Choroid plexus epithelial cell (primary cell): ENCODE data around the gene SLC30A10.
"Not testable (repeated sequence)": the region's sequence is repeated elsewhere in the genome, so short reads cannot be mapped to it uniquely, and the experiment has no call there.

Source experiments
- DNase-seq: peaks from one replicate; pipeline ENCODE4 v3.0.0-alpha.2; 2010; ENCODE audit warnings: low read depth
- H3K4me3 ChIP-seq: 2 replicates; pipeline ENCODE4 v1.5.1; 2011; ENCODE audit warnings: low read depth, mild to moderate bottlenecking, control low read depth, low read length, moderate library complexity
- CTCF ChIP-seq: conservative IDR thresholded peaks from 2 replicates; pipeline ENCODE4 v1.5.1; 2011; ENCODE audit warnings: low read depth, mild to moderate bottlenecking, control low read depth, inconsistent platforms, low read length, moderate library complexity

Gene SLC30A10

DNA sequence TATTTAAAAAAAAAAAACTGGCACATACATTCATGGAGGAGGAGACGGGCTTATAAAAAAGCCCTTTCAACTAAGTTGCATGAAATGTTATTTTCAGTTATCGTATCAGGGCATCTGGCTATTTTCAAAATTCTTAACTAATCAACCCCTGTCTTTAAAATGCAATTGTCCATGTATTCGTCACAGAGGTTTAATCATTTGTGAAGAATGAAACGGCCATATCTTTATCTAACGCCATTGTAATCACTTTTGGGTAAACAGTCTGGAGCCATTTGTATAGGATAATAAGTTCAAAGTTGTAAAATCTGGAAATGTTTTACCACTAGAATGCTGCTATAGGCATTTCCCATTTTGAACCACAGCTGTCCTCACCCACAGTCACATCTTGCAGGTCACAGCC is 30.4 kb downstream of the SLC30A10 start:
- DNase-seq = no peak
- H3K4me3 ChIP-seq = no peak overlapping the region
- no peak for TF ChIP-seq CTCF

- not testable (repeated sequence) for H3K4me3 ChIP-seq, DNase-seq
Measured at GRCh38 chr1:219892271-219892670, 36.1 kb downstream of the SLC30A10 start.

GRCh38 chr1:219891846-219892245 is 36.5 kb downstream of the SLC30A10 start:
- not testable (repeated sequence) for H3K4me3 ChIP-seq, DNase-seq

DNA sequence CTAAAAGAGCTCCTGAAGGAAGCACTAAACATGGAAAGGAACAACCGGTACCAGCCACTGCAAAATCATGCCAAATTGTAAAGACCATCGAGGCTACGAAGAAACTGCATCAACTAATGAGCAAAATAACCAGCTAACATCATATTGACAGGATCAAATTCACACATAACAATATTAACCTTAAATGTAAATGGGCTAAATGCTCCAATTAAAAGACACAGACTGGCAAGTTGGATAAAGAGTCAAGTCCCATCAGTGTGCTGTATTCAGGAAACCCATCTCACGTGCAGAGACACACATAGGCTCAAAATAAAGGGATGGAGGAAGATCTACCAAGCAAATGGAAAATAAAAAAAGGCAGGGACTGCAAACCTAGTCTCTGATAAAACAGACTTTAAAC is 39.7 kb downstream of the SLC30A10 start:
- H3K4me3 ChIP-seq, DNase-seq: not testable (repeated sequence)

- TF ChIP-seq CTCF = no peak
- H3K4me3 ChIP-seq = no peak overlapping the region
- no peak for DNase-seq
Measured at GRCh38 chr1:219885680-219886079, 42.7 kb downstream of the SLC30A10 start.

DNA sequence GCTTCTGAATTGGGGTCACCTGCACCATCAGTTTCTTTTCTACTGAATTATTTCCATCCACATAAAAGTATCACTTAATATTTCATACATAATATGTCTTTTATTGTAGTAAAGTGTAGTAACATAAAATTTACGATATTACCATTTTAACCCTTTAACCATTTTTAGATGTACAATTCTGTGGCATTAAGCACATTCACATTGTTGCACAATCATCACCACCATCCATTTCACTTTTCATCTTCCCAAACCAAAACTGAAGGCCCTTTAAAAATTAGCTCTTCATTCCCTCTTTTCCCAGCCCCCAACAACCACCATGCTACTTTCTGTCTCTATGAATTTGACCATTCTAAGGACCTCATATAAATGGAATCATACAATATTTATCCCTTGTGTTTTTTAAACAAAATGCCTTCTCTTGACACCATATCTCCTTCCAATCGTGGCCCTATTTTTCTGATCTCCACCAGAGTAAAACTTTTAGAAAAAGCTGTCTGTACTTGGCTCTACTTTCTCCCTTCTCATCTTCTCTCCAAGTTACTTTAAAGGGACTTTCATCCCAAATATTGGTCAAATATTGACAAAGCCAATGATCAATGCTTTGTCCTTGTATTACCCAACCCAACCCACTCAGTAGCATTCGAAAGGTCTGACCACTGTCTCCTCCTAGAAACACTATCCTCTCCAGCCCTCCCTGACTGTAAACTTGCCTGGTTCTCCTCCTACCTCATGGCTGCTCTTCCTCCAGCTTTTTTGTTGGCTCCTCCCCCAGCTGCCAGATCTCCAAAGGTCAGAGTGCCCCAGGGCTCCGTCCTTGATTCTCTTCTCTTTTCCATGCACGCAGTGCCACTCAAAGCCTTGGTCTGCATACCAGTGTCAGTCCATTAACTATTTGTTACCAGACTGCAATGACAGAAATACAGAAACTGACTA is 44.7 kb downstream of the SLC30A10 start:
- H3K4me3 ChIP-seq = no peak overlapping the region
- no peak for TF ChIP-seq CTCF
- no peak for DNase-seq

DNA sequence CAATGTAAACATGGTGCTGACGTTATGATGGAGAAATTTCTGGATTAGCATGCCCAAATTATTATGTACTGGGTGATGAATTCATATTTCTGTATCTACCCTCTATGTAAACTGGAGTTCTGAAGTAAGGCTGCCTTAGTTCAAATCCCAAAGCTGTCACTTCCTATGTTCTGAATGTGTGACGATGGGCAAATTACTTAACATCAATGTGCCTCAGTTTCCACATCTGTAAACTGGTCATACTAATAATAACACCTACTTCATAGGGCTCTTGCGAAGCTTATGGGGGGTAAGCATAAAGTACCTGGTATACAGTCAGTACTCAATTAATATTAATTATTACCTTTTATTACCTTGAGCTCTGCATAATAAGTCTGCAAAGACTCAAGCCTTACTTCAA is 45.6 kb downstream of the SLC30A10 start:
- H3K4me3 ChIP-seq = no peak overlapping the region
- TF ChIP-seq CTCF = no peak
- no peak for DNase-seq

DNA sequence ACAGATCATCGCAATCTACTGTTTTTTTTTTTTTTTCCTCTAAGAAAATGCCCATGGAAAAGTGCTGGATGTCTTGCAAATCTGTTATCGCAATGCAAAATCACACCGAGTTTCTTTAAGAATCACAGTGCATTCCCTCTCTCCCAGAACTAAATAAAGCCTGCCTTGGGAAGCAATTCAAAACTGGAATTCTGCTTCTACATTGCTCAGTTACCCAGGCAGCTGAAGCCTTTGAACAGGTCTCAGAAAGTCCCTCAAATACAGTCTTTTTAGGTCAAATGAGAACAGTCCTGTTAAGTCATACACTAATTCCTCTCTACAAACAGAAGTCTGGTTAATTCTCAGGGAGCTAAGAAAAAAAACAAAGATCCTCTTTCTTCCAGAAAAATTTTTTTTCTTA is 46.3 kb downstream of the SLC30A10 start:
- H3K4me3 ChIP-seq = no peak overlapping the region
- no peak for TF ChIP-seq CTCF
- no peak for DNase-seq
